Neural crest cell (in vitro differentiated cells): ENCODE measurements around the gene MIF4GD. TPM values are rescaled to one million over a fixed set of nuclear protein-coding genes. Genes with fewer than 3 reads are reported as not detected.

Experiments
- DNase-seq: peaks from one replicate; pipeline ENCODE4 v3.0.0; 2021; ENCODE audit warnings: low read depth, mixed read lengths, low spot score
- H3K27ac Mint-ChIP-seq: one replicate; pipeline ENCODE4 v1.8.0; 2021; ENCODE audit warnings: mild to moderate bottlenecking, mixed read lengths; ENCODE audit not compliant: unreplicated experiment
- H3K27me3 Mint-ChIP-seq: 2 replicates; pipeline ENCODE4 v1.8.0; 2021; ENCODE audit warnings: low read depth, mild to moderate bottlenecking, mixed read lengths
- H3K36me3 Mint-ChIP-seq: 2 replicates; pipeline ENCODE4 v1.8.0; 2021; ENCODE audit warnings: low read depth, mild to moderate bottlenecking, mixed read lengths
- H3K4me1 Mint-ChIP-seq: 2 replicates; pipeline ENCODE4 v1.8.0; 2021; ENCODE audit warnings: mixed read lengths
- H3K4me3 Mint-ChIP-seq: one replicate; pipeline ENCODE4 v1.8.0; 2021; ENCODE audit warnings: mild to moderate bottlenecking, mixed read lengths
- H3K9me3 Mint-ChIP-seq: 2 replicates; pipeline ENCODE4 v1.8.0; 2021; ENCODE audit warnings: mixed read lengths
- CTCF ChIP-seq: fragments of 200-600 bp; sonication (generic); conservative IDR thresholded peaks from 2 replicates; pipeline ENCODE4 v1.5.0; 2021; ENCODE audit warnings: antibody characterized with exemption, mild to moderate bottlenecking
- total RNA-seq: library from RNA; stranded (reverse); gene quantifications from 2 replicates; pipeline ENCODE4 v1.2.1, GENCODE V29; 2021

Gene MIF4GD
- total RNA-seq, 1 donor from 2014 or later, result 15.9 TPM

- Mint-ChIP-seq H3K27ac (peak overlapping the region; percentile 91), H3K4me3 (peak overlapping the region; percentile 94), H3K4me1 (peaks cover 12% of the 10 kb centered on the region), H3K27me3 (peaks cover 8% of the 10 kb centered on the region), H3K9me3 (no peaks in the 10 kb centered on the region), H3K36me3 (no peaks in the 10 kb centered on the region)
- DNase-seq, result no peak
- peak; percentile 27 for TF ChIP-seq CTCF
These were observed 18.9 kb upstream of the MIF4GD start for GRCh38 chr17:75289832-75290337.

- H3K4me3 Mint-ChIP-seq, result peak within 1 kb of the TSS; percentile 94
- TF ChIP-seq CTCF, result peak; percentile 40
- DNase-seq, result peak; percentile 91
- peaks cover 12% of the 10 kb centered on the region for H3K4me1 Mint-ChIP-seq
- no peaks in the 10 kb centered on the region for H3K9me3 Mint-ChIP-seq
- peak within 1 kb of the TSS; percentile 91 for H3K27ac Mint-ChIP-seq
- no peaks in the 10 kb centered on the region for H3K36me3 Mint-ChIP-seq
- peaks cover 8% of the 10 kb centered on the region for H3K27me3 Mint-ChIP-seq
These were observed 18.2 kb upstream of the MIF4GD start, which contains the start of gene SLC25A19 for GRCh38 chr17:75289115-75289831. Gene SLC25A19 (minus strand): TSS chr17:75289433. CDS start chr17:75286764, 2,669 bp downstream.

- Mint-ChIP-seq H3K27ac (peak overlapping the region; percentile 20), H3K4me1 (peaks cover 12% of the 10 kb centered on the region), H3K4me3 (peak overlapping the region; percentile 94), H3K36me3 (no peaks in the 10 kb centered on the region), H3K9me3 (no peaks in the 10 kb centered on the region), H3K27me3 (peaks cover 8% of the 10 kb centered on the region)
- peak; percentile 18 for DNase-seq
- TF ChIP-seq CTCF, result no peak
These were observed 17.7 kb upstream of the MIF4GD start for GRCh38 chr17:75288770-75289114.

GRCh38 chr17:75288359-75288758, 17.3 kb upstream of the MIF4GD start:
- peak overlapping the region; percentile 94 for H3K4me3 Mint-ChIP-seq
- no peak for TF ChIP-seq CTCF
- no peak for DNase-seq
- H3K36me3 Mint-ChIP-seq, result no peaks in the 10 kb centered on the region
- H3K27me3 Mint-ChIP-seq, result peaks cover 8% of the 10 kb centered on the region
- peaks cover 12% of the 10 kb centered on the region for H3K4me1 Mint-ChIP-seq
- H3K27ac Mint-ChIP-seq, result no peak overlapping the region
- no peaks in the 10 kb centered on the region for H3K9me3 Mint-ChIP-seq

- H3K27ac Mint-ChIP-seq, result no peak overlapping the region
- H3K4me3 Mint-ChIP-seq, result peak overlapping the region; percentile 76
These were observed 16.2 kb upstream of the MIF4GD start for GRCh38 chr17:75287221-75287620.

More at GRCh38 chr17:75287221-75287620, 16.2 kb upstream of the MIF4GD start:
- no peak for DNase-seq
- H3K27me3 Mint-ChIP-seq, result peaks cover 8% of the 10 kb centered on the region
- no peaks in the 10 kb centered on the region for H3K9me3 Mint-ChIP-seq
- no peaks in the 10 kb centered on the region for H3K36me3 Mint-ChIP-seq
- no peak for TF ChIP-seq CTCF
- H3K4me1 Mint-ChIP-seq, result peaks cover 12% of the 10 kb centered on the region
